H1 (cell line): ENCODE data around the gene KLF7. TPM values are rescaled to one million over a fixed set of nuclear protein-coding genes. Genes with fewer than 3 reads are reported as not detected.

Source experiments
- CTCF ChIA-PET: fragments of 300-600 bp; sonication (Branson Sonifier 250); formaldehyde crosslinking; loops from one replicate; lab custom pipeline; 2021; ENCODE audit not compliant: partially characterized antibody; lab: Charles Lee
- POLR2A ChIA-PET: fragments of 300-600 bp; sonication (Branson Sonifier 250); formaldehyde crosslinking; loops from one replicate; lab custom pipeline; 2021; ENCODE audit warnings: inconsistent platforms; ENCODE audit not compliant: partially characterized antibody; lab: Charles Lee
- DNase-seq, 2 experiments: peaks; one replicate each; pipeline versions ENCODE4 v3.0.0 to v3.0.0-alpha.2; 2010 to 2022; ENCODE audit warnings: low spot score in 2 of 2, low read depth in 1 of 2, mixed read lengths in 1 of 2
- FAIRE-seq: peaks from 2 replicates; lab custom pipeline; 2011; peaks lifted over from hg19 to GRCh38; lab: Jason Lieb, UNC
- H2AFZ ChIP-seq: 2 replicates; pipeline ENCODE4 v1.8.1; 2012; ENCODE audit warnings: low read length, inconsistent platforms
- H2AK5ac ChIP-seq: 2 replicates; pipeline ENCODE4 v1.6.1; 2013; ENCODE audit warnings: low read depth, low read length
- H2BK120ac ChIP-seq: replicated peaks from 2 replicates; pipeline ENCODE3; 2013; ENCODE audit warnings: low read depth, low read length, inconsistent platforms
- H2BK12ac ChIP-seq: 2 replicates; pipeline ENCODE4 v1.6.1; 2013; ENCODE audit warnings: low read depth, low read length
- H2BK15ac ChIP-seq: 2 replicates; pipeline ENCODE4 v1.6.1; 2013; ENCODE audit warnings: low read length
- H2BK20ac ChIP-seq: 2 replicates; pipeline ENCODE4 v1.6.1; 2013; ENCODE audit warnings: low read length
- H2BK5ac ChIP-seq: 2 replicates; pipeline ENCODE4 v1.6.1; 2013; ENCODE audit warnings: low read depth, low read length
- H3K14ac ChIP-seq: 2 replicates; pipeline ENCODE4 v1.6.1; 2013; ENCODE audit warnings: inconsistent platforms; ENCODE audit not compliant: insufficient read length
- H3K18ac ChIP-seq: 2 replicates; pipeline ENCODE4 v1.6.1; 2013; ENCODE audit warnings: low read length; ENCODE audit errors: extremely low read depth
- H3K23ac ChIP-seq: 2 replicates; pipeline ENCODE4 v1.6.1; 2013; ENCODE audit warnings: inconsistent platforms; ENCODE audit not compliant: insufficient read length
- H3K23me2 ChIP-seq: 2 replicates; pipeline ENCODE4 v1.6.1; 2013; ENCODE audit warnings: low read depth, low read length
- H3K27ac ChIP-seq: 2 replicates; pipeline ENCODE4 v1.6.1; 2011; ENCODE audit warnings: low read depth, low read length, inconsistent platforms
- H3K27me3 ChIP-seq, 4 experiments: replicated peaks in 1 of 4; 1 replicate in 1 of 4; 2 replicates in 3 of 4; pipeline versions ENCODE4 v1.6.1 to v1.8.1; 2011 to 2013; ENCODE audit warnings: low read length in 3 of 4, mild to moderate bottlenecking in 3 of 4, inconsistent platforms in 2 of 4, mixed read lengths in 2 of 4, moderate library complexity in 1 of 4; ENCODE audit not compliant: control insufficient read depth in 3 of 4, insufficient read depth in 3 of 4; ENCODE audit errors: extremely low read depth in 1 of 4
- H3K36me3 ChIP-seq, 4 experiments: 2 replicates each; pipeline versions ENCODE4 v1.6.1 to v1.8.1; 2011 to 2013; ENCODE audit warnings: mild to moderate bottlenecking in 4 of 4, low read length in 3 of 4, moderate library complexity in 2 of 4, control low read depth in 1 of 4, inconsistent platforms in 1 of 4; ENCODE audit not compliant: insufficient read depth in 4 of 4, control insufficient read depth in 2 of 4
- H3K4ac ChIP-seq: replicated peaks from 2 replicates; pipeline ENCODE3; 2013; ENCODE audit warnings: low read length, low read depth, mixed read lengths, inconsistent platforms; ENCODE audit not compliant: insufficient read length
- H3K4me1 ChIP-seq, 4 experiments: replicated peaks in 1 of 4; 1 replicate in 1 of 4; 2 replicates in 3 of 4; pipeline versions ENCODE4 v1.6.1 to v1.8.1; 2011 to 2013; ENCODE audit warnings: low read length in 3 of 4, inconsistent platforms in 2 of 4, mixed read lengths in 1 of 4; ENCODE audit not compliant: insufficient read depth in 4 of 4, control insufficient read depth in 3 of 4
- H3K4me2 ChIP-seq, 2 experiments: 2 replicates each; pipeline versions ENCODE4 v1.6.1 to v1.8.1; 2011 to 2013; ENCODE audit warnings: low read depth in 2 of 2, low read length in 2 of 2, control low read depth in 1 of 2, inconsistent platforms in 1 of 2, mild to moderate bottlenecking in 1 of 2; ENCODE audit not compliant: insufficient read depth in 1 of 2
- H3K4me3 ChIP-seq, 4 experiments: fragments of 200-600, 300-600 bp in 1 of 4; sonication (generic), shearing (Covaris generic), sonication (Bioruptor Twin) in 1 of 4; 2 replicates each; pipeline versions ENCODE4 v1.5.1 to v1.8.1; 2011 to 2016; ENCODE audit warnings: low read length in 4 of 4, low read depth in 3 of 4, control low read depth in 2 of 4, inconsistent platforms in 2 of 4, mild to moderate bottlenecking in 2 of 4, mixed read lengths in 1 of 4, moderate library complexity in 1 of 4; ENCODE audit not compliant: insufficient read depth in 2 of 4; ENCODE audit errors: extremely low read depth in 1 of 4
- H3K56ac ChIP-seq: replicated peaks from 2 replicates; pipeline ENCODE3; 2013; ENCODE audit warnings: low read depth, mild to moderate bottlenecking, mixed read lengths, low read length, inconsistent platforms; ENCODE audit not compliant: insufficient read length
- H3K79me1 ChIP-seq: 2 replicates; pipeline ENCODE4 v1.6.1; 2013; ENCODE audit warnings: low read depth, low read length, control low read depth
- H3K79me2 ChIP-seq, 2 experiments: 2 replicates each; pipeline versions ENCODE4 v1.6.1 to v1.8.1; 2012 to 2013; ENCODE audit warnings: low read length in 2 of 2, mild to moderate bottlenecking in 2 of 2, inconsistent platforms in 1 of 2; ENCODE audit not compliant: insufficient read depth in 2 of 2, control insufficient read depth in 1 of 2
- H3K9ac ChIP-seq, 4 experiments: replicated peaks in 1 of 4; 1 replicate in 1 of 4; 2 replicates in 3 of 4; pipeline versions ENCODE4 v1.6.1 to v1.8.1; 2011 to 2013; ENCODE audit warnings: low read depth in 3 of 4, low read length in 3 of 4, control low read depth in 2 of 4, mild to moderate bottlenecking in 2 of 4, moderate library complexity in 2 of 4, inconsistent platforms in 1 of 4; ENCODE audit errors: extremely low read depth in 1 of 4
- H3K9me3 ChIP-seq, 2 experiments: 2 replicates each; pipeline versions ENCODE4 v1.6.1 to v1.8.1; 2012 to 2013; ENCODE audit warnings: mild to moderate bottlenecking in 2 of 2, moderate library complexity in 2 of 2, control low read depth in 1 of 2, inconsistent platforms in 1 of 2, low read depth in 1 of 2, low read length in 1 of 2, mixed read lengths in 1 of 2; ENCODE audit not compliant: insufficient read depth in 2 of 2
- H4K20me1 ChIP-seq, 2 experiments: replicated peaks in 1 of 2; 2 replicates each; pipeline versions ENCODE3 to v1.8.1; 2011 to 2013; ENCODE audit warnings: inconsistent platforms in 2 of 2, low read length in 2 of 2, mild to moderate bottlenecking in 1 of 2; ENCODE audit not compliant: insufficient read depth in 2 of 2, control insufficient read depth in 1 of 2
- H4K5ac ChIP-seq: 2 replicates; pipeline ENCODE4 v1.6.1; 2013; ENCODE audit warnings: low read length, low read depth, mixed read lengths, inconsistent platforms; ENCODE audit not compliant: insufficient read length
- H4K8ac ChIP-seq: 2 replicates; pipeline ENCODE4 v1.8.0; 2013; ENCODE audit warnings: mild to moderate bottlenecking, moderate library complexity, low read length, inconsistent platforms; ENCODE audit not compliant: insufficient read depth; ENCODE audit errors: extremely low read depth
- H4K91ac ChIP-seq: replicated peaks from 2 replicates; pipeline ENCODE3; 2013; ENCODE audit warnings: low read length, mixed read lengths, inconsistent platforms; ENCODE audit not compliant: insufficient read length
- ATF3 ChIP-seq: IDR thresholded peaks from 2 replicates; pipeline ENCODE4 v1.6.1; 2011; ENCODE audit warnings: low read depth, mild to moderate bottlenecking, low read length; ENCODE audit not compliant: insufficient read depth
- BACH1 ChIP-seq: IDR thresholded peaks from 2 replicates; pipeline ENCODE4 v1.6.1; 2012; ENCODE audit warnings: low read length, improper control_type of control experiment
- EGR1 ChIP-seq: IDR thresholded peaks from 2 replicates; pipeline ENCODE4 v1.6.1; 2011; ENCODE audit warnings: low read depth, low read length, borderline replicate concordance
- HDAC6 ChIP-seq: IDR thresholded peaks from one replicate; pipeline ENCODE4 v1.7.1; 2012; ENCODE audit warnings: low read depth, mild to moderate bottlenecking, inconsistent platforms, low read length, moderate library complexity
- JUND ChIP-seq: IDR thresholded peaks from 2 replicates; pipeline ENCODE4 v1.6.1; 2011; ENCODE audit warnings: mild to moderate bottlenecking, improper control_type of control experiment, low read length
- PHF8 ChIP-seq: fragments of 200-600 bp; sonication (generic); conservative IDR thresholded peaks from 2 replicates; pipeline ENCODE4 v1.7.1; 2012; ENCODE audit warnings: low read depth, mild to moderate bottlenecking, inconsistent platforms, low read length, moderate library complexity
- TBP ChIP-seq: IDR thresholded peaks from 2 replicates; pipeline ENCODE4 v1.6.1; 2011; ENCODE audit warnings: low read depth, low read length, improper control_type of control experiment
- WGBS, 2 experiments: shearing (Covaris generic) in 1 of 2; methylation state at CpG; one replicate each; pipeline versions ENCODE4 v1.1.6 to v1.1.7; 2013 to 2015; ENCODE audit warnings: low lambda C conversion rate in 2 of 2, mixed read lengths in 2 of 2, inconsistent platforms in 1 of 2, low coverage in 1 of 2, missing lambda C conversion rate in 1 of 2; ENCODE audit not compliant: insufficient replicate concordance in 2 of 2, insufficient coverage in 1 of 2, insufficient read length in 1 of 2; ENCODE audit errors: extremely low coverage in 1 of 2, missing lambda C conversion rate in 1 of 2; 5-methylcytosine and 5-hydroxymethylcytosine counted together
- polyA plus RNA-seq, 7 experiments: library from polyadenylated mRNA; depleted of rRNA in 3 of 7; stranded (reverse) in 5 of 7; unstranded in 2 of 7; fragments of >200 nt in 5 of 7; fragments of 200-250 nt in 2 of 7; gene quantifications; 1 replicate in 5 of 7; 2 replicates in 1 of 7; 4 replicates in 1 of 7; pipeline versions ENCODE4 v1.2.1 to v1.2.3, GENCODE V29; 2011 to 2013; ENCODE audit warnings: missing spikeins in 2 of 7, mixed read lengths in 2 of 7
- total RNA-seq: library from RNA; stranded (reverse); fragmentation: NEBNext Ultra II Directional; extraction: Animal tissue kit (Norgen Biotek cat#: 25700); gene quantifications from 2 replicates; pipeline ENCODE4 v1.2.1, GENCODE V29; 2021

Gene KLF7
- total and polyA plus RNA-seq, 2 of the 8 experiments (the other 6 are each of a cell fraction or from before 2014, with no cell fraction given): 9.6 to 23.3 TPM

- Histone ChIP-seq H2AFZ (no peak overlapping the region), H4K8ac (no peak overlapping the region), H2BK12ac (no peak overlapping the region), H3K14ac (no peak overlapping the region), H2AK5ac (no peak overlapping the region), H2BK15ac (no peak overlapping the region), H3K9me3 (no peaks in the 10 kb centered on the region), H2BK120ac (no peak overlapping the region), H2BK20ac (no peak overlapping the region), H3K56ac (no peak overlapping the region), H3K27me3 (no peaks in the 10 kb centered on the region), H3K23me2 (no peaks in the 10 kb centered on the region), H3K4me3 (no peak overlapping the region), H4K20me1 (no peaks in the 10 kb centered on the region), H3K79me2 (no peaks in the 10 kb centered on the region), H2BK5ac (no peak overlapping the region), H3K27ac (no peak overlapping the region), H4K5ac (no peak overlapping the region), H4K91ac (no peak overlapping the region), H3K79me1 (no peaks in the 10 kb centered on the region), H3K4ac (no peak overlapping the region), H3K23ac (no peak overlapping the region), H3K4me2 (no peak overlapping the region), H3K36me3 (no peaks in the 10 kb centered on the region), H3K4me1 (no peaks in the 10 kb centered on the region; a peak in 1 of 7 replicates), H3K18ac (no peak overlapping the region), H3K9ac (no peak overlapping the region)
- ChIA-PET CTCF (interaction anchor here (1.4 kb wide), 1 partner anchor 17 kb away, joined by 7 read pairs; no protein-coding TSS in a partner anchor), POLR2A (no interaction called here)
- FAIRE-seq (no peak), DNase-seq (no peak)
- TF ChIP-seq ATF3 (no peak), HDAC6 (no peak), BACH1 (no peak), EGR1 (no peak), JUND (no peak), TBP (no peak), PHF8 (no peak)
- WGBS, 2 experiments: 67% methylated on average over 3 of the region's 3 CpGs; no CpG with 5 or more reads in 1 of the 2 experiments
Observed at GRCh38 chr2:207214446-207214845, 48.7 kb upstream of the KLF7 start.
